VCaP (cell line): ENCODE results near the gene PRKAG1.

Experiments used
- H3K27ac ChIP-seq: fragments of 450-650 bp; 2 replicates; pipeline ENCODE4 v1.5.1; 2017
- CTCF ChIP-seq: fragments of 450-650 bp; conservative IDR thresholded peaks from 2 replicates; pipeline ENCODE4 v1.5.1; 2017; ENCODE audit warnings: mild to moderate bottlenecking, moderate library complexity

PRKAG1 gene

GRCh38 chr12:49039421-49040363 is 21.1 kb upstream of the PRKAG1 start:
- H3K27ac ChIP-seq: no peak overlapping the region
- no peak for TF ChIP-seq CTCF

- no peak for TF ChIP-seq CTCF
- no peak overlapping the region for H3K27ac ChIP-seq
These were observed 19.8 kb upstream of the PRKAG1 start for GRCh38 chr12:49038291-49038955.

GRCh38 chr12:49037947-49038237 is 19.3 kb upstream of the PRKAG1 start:
- H3K27ac ChIP-seq: no peak overlapping the region
- no peak for TF ChIP-seq CTCF

- no peak for TF ChIP-seq CTCF
These were observed 18.8 kb upstream of the PRKAG1 start for GRCh38 chr12:49037111-49037946.

GRCh38 chr12:49036029-49036428 is 17.5 kb upstream of the PRKAG1 start:
- TF ChIP-seq CTCF: no peak
- H3K27ac ChIP-seq: no peak overlapping the region

More at GRCh38 chr12:49037111-49037946, 18.8 kb upstream of the PRKAG1 start:
- no peak overlapping the region for H3K27ac ChIP-seq

DNA sequence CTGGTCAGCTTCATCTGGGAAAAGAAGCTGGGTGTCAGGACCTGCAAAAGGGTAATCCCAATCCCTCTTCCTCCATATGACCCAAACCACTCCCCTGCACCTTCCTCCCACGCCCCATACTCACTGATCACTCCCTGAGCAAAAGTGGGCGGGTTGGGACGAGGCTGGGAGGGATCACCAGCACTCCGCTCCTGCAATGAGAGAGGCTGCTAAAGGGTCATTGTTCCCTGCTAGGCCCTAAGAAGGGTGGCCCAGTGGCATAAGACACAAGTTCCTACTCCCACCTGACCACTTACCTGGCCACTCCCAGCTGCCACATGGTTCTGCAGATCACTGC is 15.7 kb upstream of the PRKAG1 start:
- no peak for TF ChIP-seq CTCF
- no peak overlapping the region for H3K27ac ChIP-seq
